ENCODE measurements around the gene ADGRB3. TPM values are rescaled to one million over a fixed set of nuclear protein-coding genes. Genes with fewer than 3 reads are reported as not detected.
"Not testable (repeated sequence)": the region's sequence is repeated elsewhere in the genome, so short reads cannot be mapped to it uniquely, and the experiment has no call there.

The ADGRB3 gene
- polyA plus RNA-seq, 3 donors, result 2.8 to 3.5 (median 3.2) TPM

DNA sequence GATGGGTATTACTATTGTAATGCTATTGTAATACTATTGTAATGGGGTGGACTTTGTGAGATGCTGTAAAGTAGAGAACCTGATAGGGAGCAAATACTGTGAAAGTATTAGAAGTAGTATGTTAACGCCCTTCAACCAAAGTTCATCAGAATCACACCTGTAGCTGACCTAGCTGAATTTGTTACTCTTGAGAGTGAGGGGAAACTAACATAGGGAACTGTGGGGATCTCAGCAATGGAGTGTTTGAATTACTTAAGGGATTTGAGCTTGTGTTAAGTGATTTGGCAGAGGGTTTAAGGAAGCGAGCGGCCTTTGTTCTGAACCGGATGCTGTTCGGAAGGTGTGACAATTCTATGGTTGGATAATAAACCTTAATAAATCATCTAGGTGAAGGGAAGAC, 312.6 kb downstream of the ADGRB3 start:
- DNase-seq, result no peak

DNA sequence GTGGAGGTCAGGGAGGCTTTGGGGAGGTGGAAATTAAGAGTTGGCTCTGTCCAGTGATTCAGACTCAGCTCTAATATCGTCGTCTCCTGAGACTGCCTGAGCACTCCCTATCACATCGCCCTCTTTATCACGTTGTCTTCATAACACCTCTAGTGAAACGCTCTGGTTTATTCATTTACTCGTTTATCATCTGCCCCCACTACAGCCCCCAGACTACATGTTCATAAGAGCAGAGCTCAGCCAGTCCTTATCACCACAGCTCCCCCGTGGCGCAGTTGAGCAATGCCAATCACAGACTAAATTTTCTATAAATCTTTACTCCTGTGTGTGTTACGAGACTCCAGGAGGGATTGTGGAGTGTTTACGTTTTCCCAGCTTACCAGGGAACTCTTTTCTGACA, 316.2 kb downstream of the ADGRB3 start:
- no peak for DNase-seq

DNA sequence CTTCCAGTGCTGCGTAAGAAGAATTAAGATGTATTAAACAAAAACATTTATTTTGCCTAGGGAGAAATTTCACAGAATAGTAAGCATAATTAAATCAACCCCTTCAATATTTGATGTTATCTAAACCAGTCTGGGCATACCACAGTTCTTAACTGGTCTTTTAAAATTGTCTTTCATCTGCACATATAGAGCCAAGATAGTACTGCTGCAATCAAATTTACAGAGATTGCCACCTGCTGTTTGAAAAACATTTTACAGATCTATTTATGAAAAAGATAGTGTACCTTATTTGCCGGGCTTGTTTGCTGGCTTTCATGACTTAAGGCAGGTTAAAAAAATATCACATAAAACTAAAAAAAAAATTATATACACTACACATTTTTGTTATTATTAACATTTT, 323.2 kb downstream of the ADGRB3 start:
- no peak for DNase-seq

DNA sequence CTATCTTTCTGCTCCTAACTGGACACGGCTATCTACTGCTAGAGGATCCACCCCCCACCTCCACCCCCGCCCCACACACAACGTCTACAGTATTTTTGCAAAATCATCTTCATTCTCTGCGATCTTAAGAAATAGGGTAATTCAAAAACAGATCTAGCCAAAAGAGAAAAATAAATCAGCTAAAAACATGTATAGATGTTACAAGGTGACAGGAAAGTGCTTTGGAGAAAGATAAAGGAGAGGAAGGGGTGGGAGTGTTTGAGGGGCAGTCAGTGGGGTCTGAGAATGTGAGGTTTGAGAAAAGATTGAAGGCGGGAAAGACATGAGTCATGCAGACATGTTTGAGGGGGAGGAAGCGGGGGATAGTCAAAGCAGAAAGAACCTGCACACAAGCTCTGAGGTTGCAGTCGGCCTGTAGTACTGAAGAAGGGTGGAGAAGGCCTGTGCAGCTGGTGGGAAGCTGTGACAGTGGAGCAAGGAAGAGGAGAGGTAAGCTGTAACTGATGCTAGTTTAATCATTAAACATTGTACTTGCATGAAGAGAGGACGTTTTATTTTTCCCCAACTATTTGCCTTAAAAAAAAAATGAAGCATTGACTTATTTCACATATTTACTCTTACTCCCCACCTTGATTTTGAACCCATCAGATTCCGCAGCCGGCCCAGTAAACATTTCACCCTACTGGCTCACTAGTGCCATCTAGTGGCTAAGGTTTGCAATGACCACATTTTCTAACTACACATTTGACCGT, 332.6 kb downstream of the ADGRB3 start:
- peak; percentile 52 for DNase-seq

DNA sequence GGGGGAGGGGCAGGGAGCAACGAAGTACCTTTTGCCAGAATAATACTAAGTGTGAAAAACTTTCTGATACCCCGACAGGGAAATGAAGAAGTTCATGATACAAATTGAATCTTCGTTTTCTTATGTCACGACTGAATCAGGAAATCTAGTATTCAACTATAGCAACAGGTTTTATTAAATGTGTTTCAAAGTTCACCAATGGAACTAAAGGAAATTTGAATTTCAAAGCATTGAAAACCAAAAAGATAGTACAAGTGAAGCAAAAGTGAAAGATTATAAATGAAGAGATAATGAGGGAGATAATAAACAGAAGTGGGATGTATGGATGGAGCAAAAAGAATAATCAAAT, 333.2 kb downstream of the ADGRB3 start:
- no peak for DNase-seq

DNA sequence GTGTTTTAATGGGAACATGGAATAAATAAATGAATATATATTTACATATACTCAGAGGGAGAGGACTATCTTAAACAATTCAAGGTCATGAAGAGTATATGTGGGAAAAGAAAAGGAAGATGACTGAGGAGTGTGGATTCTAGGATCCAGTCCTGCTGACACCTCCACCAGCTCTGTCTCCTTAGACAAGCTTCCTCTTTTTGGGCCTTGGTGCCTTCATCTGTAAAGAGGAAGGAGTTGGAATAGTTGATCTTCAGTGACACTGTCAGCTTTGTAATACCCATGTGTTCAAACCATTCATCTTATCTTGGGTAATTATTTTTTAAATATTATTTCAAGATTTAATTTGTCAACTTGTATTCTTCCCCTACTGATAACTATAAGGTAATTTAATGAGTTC, 338.0 kb downstream of the ADGRB3 start:
- DNase-seq, result no peak

DNA sequence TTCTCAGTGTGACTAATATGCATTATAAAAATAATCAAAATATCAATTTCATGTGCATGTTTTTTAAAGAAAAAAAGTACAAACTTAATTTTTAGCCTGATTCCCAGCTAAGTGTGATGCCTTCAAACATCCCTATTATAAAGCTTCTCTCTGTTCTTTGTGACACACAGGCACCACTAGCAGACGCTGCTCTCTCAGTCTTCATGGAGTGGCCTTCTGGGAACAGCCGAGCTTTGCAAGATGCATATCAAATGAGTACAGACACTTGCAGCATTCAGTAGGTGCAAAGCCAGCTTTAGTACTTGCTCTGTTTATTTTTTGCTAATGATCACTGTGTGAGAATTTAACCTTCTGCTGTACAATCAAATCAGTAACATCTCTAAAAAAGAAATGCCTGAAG, 340.0 kb downstream of the ADGRB3 start:
- no peak for DNase-seq

DNA sequence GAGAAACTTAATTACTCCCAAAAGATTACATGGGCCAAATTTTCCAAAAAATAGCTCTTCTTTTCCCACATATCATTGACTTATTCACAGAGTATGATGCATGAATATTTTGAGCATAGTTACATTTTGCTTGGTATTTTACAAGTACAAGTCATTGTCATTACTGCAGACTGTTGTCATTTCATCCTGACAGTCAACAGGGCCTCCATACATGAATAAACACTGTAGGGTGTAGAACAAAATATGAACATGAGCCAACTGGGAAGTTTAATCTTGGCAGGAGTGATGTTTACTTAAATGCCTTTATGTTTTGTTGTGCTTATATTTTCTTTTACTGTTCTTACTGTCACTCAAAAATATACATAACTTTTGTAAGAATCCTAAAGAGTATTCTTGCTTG, 340.7 kb downstream of the ADGRB3 start:
- DNase-seq, result no peak

DNA sequence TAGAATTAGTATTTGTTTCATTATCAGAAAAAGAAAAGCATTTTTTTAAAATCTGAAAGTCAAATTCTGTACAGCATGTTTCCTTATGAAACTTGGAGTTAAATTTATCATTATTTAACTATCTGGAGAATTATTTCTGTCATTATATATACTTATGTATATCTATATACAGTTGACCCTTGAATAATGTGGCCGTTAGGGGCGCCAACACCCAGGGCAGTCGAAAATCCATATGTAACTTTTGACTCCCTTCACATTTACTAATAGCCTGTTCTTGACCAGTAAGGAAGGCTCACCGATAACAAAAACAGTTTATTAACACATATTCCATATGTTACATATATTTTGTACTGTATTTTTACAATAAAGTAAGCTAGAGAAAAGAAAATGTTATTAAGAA, 341.2 kb downstream of the ADGRB3 start:
- no peak for DNase-seq

DNA sequence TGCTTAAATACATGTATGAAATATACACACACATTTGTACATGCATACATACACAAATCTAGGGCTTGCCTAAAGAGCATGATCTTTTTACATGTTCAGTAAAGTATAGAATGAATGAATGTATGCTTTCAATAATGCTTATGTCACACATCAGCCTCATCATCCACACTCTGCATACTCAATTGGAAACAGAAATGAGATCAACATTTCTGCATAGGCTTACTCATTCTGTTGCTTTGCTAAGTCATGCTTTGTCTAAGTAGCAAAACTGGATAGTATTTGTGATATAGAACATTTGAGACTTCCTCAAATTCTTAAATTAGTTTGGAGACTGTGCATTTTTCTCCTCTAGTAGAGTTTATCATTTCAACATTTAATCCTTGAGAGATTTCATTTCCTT, 343.3 kb downstream of the ADGRB3 start:
- no peak for DNase-seq

DNA sequence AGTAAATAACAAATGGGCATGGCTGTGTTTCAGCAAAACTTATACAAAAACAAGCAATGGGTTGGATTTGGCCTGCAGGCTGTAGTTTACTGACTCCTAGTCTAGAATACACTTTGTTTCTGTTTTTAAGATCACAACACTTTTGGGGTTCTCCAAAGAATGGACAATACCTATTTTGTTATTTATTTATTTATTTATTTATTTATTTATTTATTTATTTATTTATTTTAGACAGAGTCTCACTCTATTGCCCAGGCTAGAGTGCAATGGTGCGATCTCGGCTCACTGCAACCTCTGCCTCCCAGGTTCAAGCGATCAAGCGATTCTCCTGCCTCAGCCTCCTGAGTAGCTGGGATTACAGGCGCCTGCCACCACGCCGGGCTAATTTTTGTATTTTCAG, 346.6 kb downstream of the ADGRB3 start:
- not testable (repeated sequence) for DNase-seq

DNA sequence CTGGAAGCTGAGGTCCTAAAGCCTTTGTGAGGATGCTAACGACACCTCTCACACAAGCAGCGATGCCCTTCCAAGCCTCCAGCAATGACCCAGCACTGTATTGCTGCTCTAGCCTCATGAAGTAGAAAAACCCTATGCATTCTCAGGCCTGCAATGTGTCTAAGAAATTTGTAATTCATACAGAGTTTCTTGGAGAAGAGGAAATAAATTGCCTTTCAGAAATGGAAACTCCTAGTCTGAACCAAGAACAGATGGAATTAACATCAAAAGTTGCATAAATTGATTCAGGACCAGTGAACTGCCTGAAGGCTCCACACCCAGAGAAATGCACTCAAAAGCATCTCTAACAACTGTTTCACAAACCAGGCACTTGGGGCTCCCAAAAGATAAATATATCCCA, 353.6 kb downstream of the ADGRB3 start:
- DNase-seq, result no peak

DNA sequence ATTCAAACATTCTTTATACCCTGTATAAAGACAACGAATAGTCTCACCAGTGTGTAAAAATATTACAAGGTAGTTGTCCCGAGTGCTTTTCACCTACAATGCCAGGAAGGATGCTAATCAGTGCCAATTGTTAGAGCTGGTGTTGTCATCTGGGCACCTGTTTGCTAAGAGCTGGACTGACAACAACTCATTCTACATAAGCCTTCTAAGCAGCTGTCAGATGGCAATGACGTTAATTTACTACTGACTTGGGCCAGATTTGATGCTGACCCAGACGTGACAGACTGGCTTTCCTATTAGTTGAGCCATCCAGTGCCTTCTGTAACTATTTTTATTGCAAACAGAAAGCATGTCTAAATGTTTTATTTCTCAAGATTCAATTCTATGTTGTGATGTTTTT, 355.2 kb downstream of the ADGRB3 start:
- DNase-seq, result no peak

DNA sequence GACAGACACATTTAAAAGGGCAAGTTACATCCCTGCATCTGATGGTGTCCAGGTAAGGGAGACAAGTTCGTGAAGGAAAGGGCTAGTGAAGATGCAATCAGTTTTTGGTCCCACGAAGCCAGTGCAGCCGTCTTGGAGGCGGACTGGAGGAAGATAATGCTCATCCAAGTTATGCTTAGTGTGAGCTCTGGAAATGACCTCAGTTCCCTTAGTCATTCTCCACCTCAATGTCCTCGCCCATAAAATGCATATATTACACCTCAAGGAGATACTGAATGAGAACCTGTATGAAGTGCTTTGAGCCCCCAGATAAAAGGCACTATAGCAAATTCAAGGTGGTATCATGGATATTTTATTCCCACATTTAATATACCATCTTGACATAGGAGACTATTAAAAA, 358.8 kb downstream of the ADGRB3 start:
- no peak for DNase-seq

DNA sequence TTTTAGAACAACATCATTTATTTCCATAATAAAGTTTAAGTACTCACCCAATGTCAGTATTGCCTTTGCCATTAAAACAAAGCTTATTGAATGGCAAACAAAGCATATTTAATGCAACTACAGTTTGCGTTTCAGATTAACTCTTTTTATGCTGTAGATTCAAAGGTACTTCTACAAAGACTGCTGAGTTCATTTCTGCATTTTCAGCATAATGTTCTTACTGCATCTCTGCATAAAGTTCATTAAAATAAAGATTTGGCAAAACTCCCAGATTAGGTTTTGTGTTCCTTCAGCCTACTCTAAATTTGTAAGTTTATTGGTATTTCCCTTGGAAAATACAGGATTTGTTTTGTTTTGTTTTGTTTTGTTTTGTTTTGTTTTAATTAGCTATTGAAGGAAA, 359.4 kb downstream of the ADGRB3 start:
- DNase-seq, result peak; percentile 10

DNA sequence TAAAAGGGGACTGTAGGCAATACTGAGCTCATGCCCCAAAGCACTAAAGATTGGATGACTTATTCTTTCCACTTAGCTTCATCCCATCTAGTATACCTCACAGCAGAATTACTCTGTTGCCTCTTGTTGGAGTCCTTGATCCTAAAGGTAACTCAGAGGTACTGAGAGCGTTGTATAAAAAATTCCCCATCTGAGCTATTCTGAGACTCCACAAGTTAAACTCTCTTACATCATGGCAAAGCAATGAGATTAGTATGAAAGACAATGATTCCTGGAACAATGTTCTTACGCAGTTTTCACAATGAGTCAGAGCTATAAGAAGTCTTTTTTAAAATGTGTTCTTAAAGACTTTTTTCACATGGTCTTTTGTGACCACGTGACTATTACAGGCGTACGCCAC, 370.1 kb downstream of the ADGRB3 start:
- DNase-seq, result no peak

DNA sequence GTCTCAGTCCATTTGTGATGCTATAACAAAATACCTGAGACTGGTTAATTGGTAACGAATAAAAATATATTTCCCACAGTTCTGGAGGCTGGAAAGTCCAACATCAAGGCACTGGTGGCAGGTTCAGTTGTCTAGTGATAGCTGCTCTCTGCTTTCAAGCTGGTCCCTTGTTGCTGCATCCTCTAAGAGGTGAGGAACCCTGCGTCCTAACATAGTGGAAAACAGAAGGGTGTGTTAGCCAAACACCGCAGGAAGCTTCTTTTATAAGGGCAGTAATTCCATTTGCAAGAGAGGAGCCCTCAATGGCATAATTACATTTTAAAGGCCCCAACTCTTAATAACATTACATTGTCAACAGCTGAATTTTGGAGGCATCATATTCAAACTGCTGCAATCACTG, 372.7 kb downstream of the ADGRB3 start:
- DNase-seq, result no peak

DNA sequence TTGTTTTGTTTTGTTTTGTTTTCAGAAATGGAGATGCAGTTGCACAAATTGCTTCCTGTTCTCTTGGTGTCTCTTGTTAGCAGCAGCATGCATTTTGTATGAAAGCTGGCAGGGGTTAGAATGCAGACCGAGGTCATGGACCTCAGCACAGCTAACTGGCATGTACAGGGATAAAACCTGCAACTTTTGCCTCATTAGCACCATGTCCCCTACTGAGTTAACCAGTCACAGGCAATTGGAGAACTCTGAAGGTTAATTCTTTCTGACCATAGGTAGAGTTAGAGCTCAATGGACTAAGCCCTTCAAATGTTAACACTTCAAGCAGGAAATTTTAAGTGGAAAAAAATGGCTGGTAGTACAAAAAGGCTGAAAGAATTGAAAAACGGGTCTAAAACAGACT, 377.1 kb downstream of the ADGRB3 start:
- no peak for DNase-seq

DNA sequence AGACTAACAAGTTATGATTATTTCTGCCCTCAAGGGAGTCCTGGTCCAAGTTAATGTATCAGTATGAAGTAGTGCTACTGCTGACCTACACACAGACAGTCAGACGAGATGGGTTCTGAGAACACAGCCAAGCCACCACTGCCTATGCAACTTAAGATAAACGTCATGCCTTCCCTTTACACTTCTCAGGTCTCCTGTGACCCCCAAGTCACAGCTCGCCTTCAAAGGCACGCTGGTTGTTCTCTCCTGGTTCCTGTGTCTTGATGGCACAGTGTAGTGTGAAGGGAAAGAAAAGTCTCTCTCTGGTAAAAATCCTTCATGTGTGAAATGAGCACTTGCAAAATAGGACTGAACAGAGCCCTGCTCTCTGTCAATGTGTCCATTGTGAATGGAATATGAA, 377.8 kb downstream of the ADGRB3 start:
- DNase-seq, result no peak

DNA sequence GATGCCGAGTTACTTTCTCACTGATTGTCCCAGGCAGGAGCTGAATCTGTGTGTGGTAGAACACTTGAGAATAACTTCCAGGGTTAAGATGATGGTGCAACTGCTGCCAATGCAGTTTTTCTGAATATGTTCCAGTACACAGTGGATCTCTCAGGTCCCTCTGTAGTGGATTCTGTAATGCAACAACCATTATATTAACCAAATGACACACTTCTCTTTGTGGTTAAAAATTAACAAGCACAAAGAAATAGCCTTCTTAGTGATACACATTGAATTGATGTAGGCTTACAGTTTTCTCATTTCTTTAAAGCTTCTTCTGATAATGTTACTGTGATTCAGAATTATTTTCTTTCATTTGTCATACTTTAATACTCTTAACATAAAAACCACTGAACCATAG, 383.8 kb downstream of the ADGRB3 start:
- no peak for DNase-seq

DNA sequence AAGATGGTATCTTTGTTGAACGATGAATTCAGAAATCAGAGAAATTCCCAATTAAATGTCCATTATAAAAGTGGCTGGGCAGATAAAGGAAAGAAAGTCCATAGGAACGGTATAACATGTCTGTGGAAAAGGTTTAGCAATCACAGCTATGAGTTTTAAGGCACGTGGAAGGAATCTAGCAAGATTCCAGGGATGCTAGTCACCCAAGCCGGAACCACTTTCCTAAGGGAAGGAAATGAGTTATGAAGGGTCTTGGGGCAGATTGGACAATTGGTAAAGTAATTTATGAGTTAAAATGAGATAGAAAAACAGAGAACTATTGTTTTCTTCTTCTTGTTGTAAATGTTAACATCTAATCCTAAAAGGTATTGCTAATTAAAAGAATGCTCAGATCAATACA, 384.8 kb downstream of the ADGRB3 start:
- DNase-seq, result no peak

DNA sequence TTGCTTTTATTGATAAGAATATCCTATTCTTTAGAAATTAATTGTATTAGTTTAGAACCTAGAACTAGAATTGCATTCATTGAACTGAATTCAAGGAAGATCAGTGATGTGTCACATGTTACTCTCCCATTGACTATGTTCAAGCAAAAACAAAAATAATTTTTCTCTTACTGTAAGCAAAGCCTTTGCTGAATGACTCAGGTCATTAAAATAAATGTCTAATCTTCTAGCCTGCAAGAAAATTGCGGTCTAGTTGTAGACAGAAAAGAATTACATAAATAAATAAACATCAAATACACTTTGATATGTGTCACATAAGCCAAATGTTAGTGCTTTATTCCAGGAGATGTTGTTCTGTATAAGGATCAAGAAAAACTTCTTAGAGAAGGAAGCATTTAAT, 387.9 kb downstream of the ADGRB3 start:
- DNase-seq, result no peak

DNA sequence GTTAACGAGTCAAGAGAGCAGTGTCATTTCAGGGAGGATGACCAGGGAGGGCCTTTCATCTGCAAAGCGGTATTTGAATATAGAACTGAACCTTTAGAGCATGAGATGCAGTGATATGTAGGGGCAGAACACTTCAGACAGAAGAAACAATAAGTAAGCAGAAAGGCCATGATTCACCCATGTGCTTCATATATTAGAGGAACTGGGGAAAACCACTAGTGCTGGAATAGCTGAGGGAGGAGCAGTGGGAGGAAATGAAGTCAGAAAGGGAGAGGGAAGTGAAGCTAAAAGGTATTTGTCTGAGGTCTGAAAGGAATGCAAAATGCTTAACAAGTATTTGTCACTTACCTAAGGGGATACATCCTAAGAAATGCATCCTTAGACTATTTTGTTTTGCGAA, 391.2 kb downstream of the ADGRB3 start:
- DNase-seq, result no peak

DNA sequence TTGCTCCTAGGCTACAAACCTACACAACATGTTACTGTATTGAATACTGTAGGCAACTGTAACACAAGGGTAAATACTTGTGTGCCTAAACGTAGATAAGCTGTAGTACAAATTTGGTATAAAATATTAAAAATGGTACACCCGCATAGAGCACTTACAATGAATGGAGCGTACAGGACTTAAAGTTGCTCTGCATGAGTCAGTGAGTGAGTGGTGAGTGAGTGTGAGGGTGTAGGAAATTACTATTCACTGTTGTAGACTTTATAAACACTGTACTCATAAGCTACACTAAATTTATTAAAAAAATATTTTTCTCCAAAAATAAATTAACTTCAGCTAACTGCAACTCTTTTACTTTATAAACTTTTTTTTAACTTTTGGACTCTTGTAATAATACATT, 391.6 kb downstream of the ADGRB3 start:
- DNase-seq, result no peak

DNA sequence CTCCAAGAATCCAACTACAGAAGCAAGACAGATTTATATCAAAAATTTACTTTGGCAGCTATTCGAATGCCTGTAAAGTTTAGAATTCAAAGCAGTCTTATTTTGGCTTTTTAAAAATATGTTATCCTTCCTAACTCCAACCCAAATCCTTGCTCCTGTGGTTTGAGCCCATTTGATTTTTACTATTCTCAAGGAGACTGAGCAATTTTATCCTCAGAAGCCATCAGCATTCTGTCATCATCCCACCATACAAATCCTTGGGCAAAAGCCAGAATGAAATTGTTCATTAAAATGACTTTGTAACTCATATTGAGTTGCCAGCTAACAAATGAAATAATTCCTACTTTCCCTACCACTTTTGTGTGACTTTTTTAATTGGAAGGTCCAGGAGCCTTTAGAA, 392.8 kb downstream of the ADGRB3 start:
- DNase-seq, result no peak
